Measurements from ENCODE around the gene HJURP. TPM values are rescaled to one million over a fixed set of nuclear protein-coding genes. Genes with fewer than 3 reads are reported as not detected.
A peak's percentile ranks its signal among the peaks of the same experiment; 100 is the strongest.

HJURP gene
- total RNA-seq, 2 donors from 2014 or later, result 0.16 to 0.37 TPM

DNA sequence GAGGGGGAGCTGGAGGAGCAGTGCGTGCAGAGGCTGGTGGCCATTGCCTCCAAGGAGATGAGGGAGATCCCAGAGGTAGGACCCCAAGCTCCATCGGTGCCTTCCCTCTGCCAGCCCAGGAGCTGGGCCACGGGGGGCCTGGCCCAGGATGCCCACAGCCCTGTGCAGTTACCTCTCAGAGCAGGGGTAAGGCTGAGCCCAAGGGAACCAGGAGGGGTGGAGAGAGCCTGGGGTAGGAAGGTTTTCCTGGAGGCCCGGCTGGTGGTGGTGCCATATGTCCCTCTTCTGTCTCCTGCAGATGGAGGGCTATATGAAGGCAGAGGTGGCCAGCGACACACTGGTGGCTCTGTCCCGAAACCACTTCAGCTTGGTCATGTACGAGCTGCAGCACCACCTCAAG, 64.8 kb downstream of the HJURP start:
- H3K9me3 ChIP-seq, result no peaks in the 10 kb centered on the region
- no peaks in the 10 kb centered on the region for H3K4me1 ChIP-seq
- H3K27ac ChIP-seq, result no peak overlapping the region
- no peak overlapping the region for H3K4me3 ChIP-seq
- no peaks in the 10 kb centered on the region for H3K36me3 ChIP-seq
- H3K27me3 ChIP-seq, result no peaks in the 10 kb centered on the region
- TF ChIP-seq, protein P1, sequence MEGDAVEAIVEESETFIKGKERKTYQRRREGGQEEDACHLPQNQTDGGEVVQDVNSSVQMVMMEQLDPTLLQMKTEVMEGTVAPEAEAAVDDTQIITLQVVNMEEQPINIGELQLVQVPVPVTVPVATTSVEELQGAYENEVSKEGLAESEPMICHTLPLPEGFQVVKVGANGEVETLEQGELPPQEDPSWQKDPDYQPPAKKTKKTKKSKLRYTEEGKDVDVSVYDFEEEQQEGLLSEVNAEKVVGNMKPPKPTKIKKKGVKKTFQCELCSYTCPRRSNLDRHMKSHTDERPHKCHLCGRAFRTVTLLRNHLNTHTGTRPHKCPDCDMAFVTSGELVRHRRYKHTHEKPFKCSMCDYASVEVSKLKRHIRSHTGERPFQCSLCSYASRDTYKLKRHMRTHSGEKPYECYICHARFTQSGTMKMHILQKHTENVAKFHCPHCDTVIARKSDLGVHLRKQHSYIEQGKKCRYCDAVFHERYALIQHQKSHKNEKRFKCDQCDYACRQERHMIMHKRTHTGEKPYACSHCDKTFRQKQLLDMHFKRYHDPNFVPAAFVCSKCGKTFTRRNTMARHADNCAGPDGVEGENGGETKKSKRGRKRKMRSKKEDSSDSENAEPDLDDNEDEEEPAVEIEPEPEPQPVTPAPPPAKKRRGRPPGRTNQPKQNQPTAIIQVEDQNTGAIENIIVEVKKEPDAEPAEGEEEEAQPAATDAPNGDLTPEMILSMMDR (IDR thresholded peaks at IDR 0.05), result no peak
- peak; percentile 53 for DNase-seq (ENCODE audit: low spot score)

Other genes with a start within 250 kb of the HJURP start
- not detected for gene UGT1A8, start 236.9 kb downstream of the HJURP start, total RNA-seq
- gene UGT1A10, start 218.1 kb downstream of the HJURP start, total RNA-seq, result not detected
- not detected for gene UGT1A9, start 182.6 kb downstream of the HJURP start, total RNA-seq
- gene UGT1A7, start 172.6 kb downstream of the HJURP start, total RNA-seq, result not detected
- gene UGT1A6, start 161.6 kb downstream of the HJURP start, total RNA-seq, result not detected
- gene UGT1A5, start 141.6 kb downstream of the HJURP start, total RNA-seq, result not detected
- not detected for gene UGT1A4, start 135.8 kb downstream of the HJURP start, total RNA-seq
- gene UGT1A3, start 125.5 kb downstream of the HJURP start, total RNA-seq, result not detected
- not detected for gene UGT1A1, start 94.3 kb downstream of the HJURP start, total RNA-seq
- not detected for gene MROH2A, start 76.2 kb downstream of the HJURP start, total RNA-seq
- gene TRPM8, start 62.8 kb upstream of the HJURP start, total RNA-seq, result not detected
- gene SPP2, start 196.2 kb upstream of the HJURP start, total RNA-seq, result not detected